ENCODE data around the gene C1orf159. TPM values are rescaled to one million over a fixed set of nuclear protein-coding genes. Genes with fewer than 3 reads are reported as not detected.

C1orf159 gene
- total and polyA plus RNA-seq, 2 experiments from 2014 or later = 9.6 to 21.5 TPM

DNA sequence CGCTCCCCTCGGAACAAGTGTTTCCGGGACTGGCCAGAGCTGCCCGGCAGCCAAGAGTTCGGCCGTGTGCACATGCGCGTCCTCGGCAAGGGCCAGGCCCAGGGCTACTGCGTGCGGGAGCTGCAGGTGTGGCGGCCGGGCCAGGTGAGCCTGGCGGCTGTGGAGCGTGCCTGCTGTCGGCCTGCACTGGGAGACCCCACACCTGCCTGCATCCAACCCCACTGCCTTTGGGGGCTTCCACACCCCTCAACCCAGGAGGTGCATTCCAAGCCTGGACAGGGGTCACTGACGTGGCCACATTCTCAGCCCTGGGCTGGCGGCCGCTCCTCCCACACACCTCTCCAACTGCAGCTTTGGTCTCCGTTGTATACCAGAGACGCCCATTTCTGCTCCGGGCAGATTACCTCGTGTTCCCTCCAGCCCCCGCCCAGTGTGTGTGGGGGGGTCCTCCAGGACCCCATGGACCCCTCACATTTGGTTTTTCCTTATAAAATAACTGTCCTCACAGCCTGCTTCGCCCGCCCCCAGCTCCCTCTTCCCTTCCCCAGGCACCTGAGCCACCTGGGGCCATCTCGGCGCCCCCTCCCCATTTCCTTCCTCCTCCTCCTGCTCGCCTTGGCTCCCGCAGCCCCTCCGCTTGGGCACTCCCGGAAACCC lies 47.9 kb downstream of the C1orf159 start (continued):
- TF ChIP-seq, protein P1, sequence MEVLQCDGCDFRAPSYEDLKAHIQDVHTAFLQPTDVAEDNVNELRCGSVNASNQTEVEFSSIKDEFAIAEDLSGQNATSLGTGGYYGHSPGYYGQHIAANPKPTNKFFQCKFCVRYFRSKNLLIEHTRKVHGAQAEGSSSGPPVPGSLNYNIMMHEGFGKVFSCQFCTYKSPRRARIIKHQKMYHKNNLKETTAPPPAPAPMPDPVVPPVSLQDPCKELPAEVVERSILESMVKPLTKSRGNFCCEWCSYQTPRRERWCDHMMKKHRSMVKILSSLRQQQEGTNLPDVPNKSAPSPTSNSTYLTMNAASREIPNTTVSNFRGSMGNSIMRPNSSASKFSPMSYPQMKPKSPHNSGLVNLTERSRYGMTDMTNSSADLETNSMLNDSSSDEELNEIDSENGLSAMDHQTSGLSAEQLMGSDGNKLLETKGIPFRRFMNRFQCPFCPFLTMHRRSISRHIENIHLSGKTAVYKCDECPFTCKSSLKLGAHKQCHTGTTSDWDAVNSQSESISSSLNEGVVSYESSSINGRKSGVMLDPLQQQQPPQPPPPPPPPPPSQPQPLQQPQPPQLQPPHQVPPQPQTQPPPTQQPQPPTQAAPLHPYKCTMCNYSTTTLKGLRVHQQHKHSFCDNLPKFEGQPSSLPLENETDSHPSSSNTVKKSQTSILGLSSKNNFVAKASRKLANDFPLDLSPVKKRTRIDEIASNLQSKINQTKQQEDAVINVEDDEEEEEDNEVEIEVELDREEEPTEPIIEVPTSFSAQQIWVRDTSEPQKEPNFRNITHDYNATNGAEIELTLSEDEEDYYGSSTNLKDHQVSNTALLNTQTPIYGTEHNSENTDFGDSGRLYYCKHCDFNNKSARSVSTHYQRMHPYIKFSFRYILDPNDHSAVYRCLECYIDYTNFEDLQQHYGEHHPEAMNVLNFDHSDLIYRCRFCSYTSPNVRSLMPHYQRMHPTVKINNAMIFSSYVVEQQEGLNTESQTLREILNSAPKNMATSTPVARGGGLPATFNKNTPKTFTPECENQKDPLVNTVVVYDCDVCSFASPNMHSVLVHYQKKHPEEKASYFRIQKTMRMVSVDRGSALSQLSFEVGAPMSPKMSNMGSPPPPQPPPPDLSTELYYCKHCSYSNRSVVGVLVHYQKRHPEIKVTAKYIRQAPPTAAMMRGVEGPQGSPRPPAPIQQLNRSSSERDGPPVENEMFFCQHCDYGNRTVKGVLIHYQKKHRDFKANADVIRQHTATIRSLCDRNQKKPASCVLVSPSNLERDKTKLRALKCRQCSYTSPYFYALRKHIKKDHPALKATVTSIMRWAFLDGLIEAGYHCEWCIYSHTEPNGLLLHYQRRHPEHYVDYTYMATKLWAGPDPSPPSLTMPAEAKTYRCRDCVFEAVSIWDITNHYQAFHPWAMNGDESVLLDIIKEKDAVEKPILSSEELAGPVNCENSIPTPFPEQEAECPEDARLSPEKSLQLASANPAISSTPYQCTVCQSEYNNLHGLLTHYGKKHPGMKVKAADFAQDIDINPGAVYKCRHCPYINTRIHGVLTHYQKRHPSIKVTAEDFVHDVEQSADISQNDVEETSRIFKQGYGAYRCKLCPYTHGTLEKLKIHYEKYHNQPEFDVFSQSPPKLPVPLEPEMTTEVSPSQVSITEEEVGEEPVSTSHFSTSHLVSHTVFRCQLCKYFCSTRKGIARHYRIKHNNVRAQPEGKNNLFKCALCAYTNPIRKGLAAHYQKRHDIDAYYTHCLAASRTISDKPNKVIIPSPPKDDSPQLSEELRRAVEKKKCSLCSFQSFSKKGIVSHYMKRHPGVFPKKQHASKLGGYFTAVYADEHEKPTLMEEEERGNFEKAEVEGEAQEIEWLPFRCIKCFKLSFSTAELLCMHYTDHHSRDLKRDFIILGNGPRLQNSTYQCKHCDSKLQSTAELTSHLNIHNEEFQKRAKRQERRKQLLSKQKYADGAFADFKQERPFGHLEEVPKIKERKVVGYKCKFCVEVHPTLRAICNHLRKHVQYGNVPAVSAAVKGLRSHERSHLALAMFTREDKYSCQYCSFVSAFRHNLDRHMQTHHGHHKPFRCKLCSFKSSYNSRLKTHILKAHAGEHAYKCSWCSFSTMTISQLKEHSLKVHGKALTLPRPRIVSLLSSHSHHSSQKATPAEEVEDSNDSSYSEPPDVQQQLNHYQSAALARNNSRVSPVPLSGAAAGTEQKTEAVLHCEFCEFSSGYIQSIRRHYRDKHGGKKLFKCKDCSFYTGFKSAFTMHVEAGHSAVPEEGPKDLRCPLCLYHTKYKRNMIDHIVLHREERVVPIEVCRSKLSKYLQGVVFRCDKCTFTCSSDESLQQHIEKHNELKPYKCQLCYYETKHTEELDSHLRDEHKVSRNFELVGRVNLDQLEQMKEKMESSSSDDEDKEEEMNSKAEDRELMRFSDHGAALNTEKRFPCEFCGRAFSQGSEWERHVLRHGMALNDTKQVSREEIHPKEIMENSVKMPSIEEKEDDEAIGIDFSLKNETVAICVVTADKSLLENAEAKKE (CRISPR knock-in tag; IDR thresholded peaks at IDR 0.05) = no peak
- TF ChIP-seq ZNF114 (CRISPR knock-in tag; IDR thresholded peaks at IDR 0.05) = no peak
- TF ChIP-seq, protein P2, sequence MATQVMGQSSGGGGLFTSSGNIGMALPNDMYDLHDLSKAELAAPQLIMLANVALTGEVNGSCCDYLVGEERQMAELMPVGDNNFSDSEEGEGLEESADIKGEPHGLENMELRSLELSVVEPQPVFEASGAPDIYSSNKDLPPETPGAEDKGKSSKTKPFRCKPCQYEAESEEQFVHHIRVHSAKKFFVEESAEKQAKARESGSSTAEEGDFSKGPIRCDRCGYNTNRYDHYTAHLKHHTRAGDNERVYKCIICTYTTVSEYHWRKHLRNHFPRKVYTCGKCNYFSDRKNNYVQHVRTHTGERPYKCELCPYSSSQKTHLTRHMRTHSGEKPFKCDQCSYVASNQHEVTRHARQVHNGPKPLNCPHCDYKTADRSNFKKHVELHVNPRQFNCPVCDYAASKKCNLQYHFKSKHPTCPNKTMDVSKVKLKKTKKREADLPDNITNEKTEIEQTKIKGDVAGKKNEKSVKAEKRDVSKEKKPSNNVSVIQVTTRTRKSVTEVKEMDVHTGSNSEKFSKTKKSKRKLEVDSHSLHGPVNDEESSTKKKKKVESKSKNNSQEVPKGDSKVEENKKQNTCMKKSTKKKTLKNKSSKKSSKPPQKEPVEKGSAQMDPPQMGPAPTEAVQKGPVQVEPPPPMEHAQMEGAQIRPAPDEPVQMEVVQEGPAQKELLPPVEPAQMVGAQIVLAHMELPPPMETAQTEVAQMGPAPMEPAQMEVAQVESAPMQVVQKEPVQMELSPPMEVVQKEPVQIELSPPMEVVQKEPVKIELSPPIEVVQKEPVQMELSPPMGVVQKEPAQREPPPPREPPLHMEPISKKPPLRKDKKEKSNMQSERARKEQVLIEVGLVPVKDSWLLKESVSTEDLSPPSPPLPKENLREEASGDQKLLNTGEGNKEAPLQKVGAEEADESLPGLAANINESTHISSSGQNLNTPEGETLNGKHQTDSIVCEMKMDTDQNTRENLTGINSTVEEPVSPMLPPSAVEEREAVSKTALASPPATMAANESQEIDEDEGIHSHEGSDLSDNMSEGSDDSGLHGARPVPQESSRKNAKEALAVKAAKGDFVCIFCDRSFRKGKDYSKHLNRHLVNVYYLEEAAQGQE (IDR thresholded peaks at IDR 0.05; ENCODE audit: unreplicated experiment) = no peak

DNA sequence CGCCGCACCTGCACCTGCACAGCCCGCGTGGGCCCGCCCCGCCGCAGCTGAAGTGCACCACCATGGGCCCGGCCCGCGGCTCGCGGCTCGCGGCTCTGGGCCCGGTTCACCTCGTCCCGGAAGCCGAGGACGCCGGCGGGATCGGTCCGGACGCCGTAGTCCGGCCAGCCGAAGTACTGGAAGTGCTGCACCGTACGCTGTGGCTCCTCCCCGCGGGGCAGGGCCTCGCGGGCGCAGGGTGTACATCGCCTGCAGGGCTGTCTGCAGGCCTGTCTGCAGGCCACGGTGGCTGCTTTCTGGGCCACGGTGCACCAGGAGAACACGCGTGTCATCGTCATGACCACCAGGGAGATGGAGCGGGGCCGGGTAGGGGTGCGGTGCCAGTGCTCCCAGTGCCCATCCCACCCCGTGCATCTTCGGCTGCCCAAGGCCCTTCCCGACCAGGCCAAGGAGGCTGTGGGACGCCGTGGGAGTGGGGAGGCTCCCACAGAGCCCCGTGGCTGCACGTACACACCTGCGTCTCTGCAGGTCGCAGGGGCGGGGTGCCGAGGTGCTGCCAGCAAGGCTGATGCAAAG lies 48.5 kb downstream of the C1orf159 start:
- Histone ChIP-seq H3K4me3 (no peak overlapping the region), H3K79me2 (replicated peaks; ENCODE audit: insufficient read depth) (no peaks in the 10 kb centered on the region), H3F3A (replicated peaks; ENCODE audit: low read depth) (no peaks in the 10 kb centered on the region), H3K4me2 (no peak overlapping the region), H3K9me2 (ENCODE audit: insufficient read depth) (no peaks in the 10 kb centered on the region), H3K27me3 (ENCODE audit: insufficient read depth) (peaks cover 29% of the 10 kb centered on the region), H4K20me1 (replicated peaks; ENCODE audit: insufficient read depth) (no peaks in the 10 kb centered on the region; the same call in 1 of the 2 replicates), H3K36me3 (ENCODE audit: insufficient read depth) (no peaks in the 10 kb centered on the region), H3K4me1 (ENCODE audit: insufficient read depth) (peaks cover 6% of the 10 kb centered on the region; the same call in 1 of the 2 replicates), H3K27ac (ENCODE audit: low read depth) (no peak overlapping the region), H2AFZ (no peak overlapping the region)
- H3K4me1 Mint-ChIP-seq = no peaks in the 10 kb centered on the region
- DNase-seq (ENCODE audit: low spot score) (no peak), ATAC-seq (no peak)
- H3K27ac Mint-ChIP-seq = no peak overlapping the region
- H3K4me3 Mint-ChIP-seq = no peak overlapping the region
- peaks cover 21% of the 10 kb centered on the region for H3K27me3 Mint-ChIP-seq (ENCODE audit: insufficient read depth, low read depth, poor library complexity)
- H3K9me3 Mint-ChIP-seq = no peaks in the 10 kb centered on the region
- H3K36me3 Mint-ChIP-seq (ENCODE audit: low read depth) = no peaks in the 10 kb centered on the region
- TF ChIP-seq EZH2phosphoT487 (IDR thresholded peaks at IDR 0.05; ENCODE audit: unreplicated experiment) (no peak), EZH2 (IDR thresholded peaks at IDR 0.05; ENCODE audit: low read depth, unreplicated experiment) (no peak), JUNB (IDR thresholded peaks at IDR 0.05; ENCODE audit: unreplicated experiment) (no peak)
